ENCODE results near the gene ME3.

The ME3 gene

GRCh38 chr11:86495351-86495750, 177.1 kb downstream of the ME3 start:
- peak overlapping the region; percentile 25 for H3K27ac ChIP-seq (replicated peaks; ENCODE audit: low read length)
- H3K4ac ChIP-seq (ENCODE audit: low read length) = no peak overlapping the region
- H2AFZ ChIP-seq (ENCODE audit: low read length) = peak overlapping the region; percentile 36
- no peaks in the 10 kb centered on the region for H3K9me3 ChIP-seq (replicated peaks in 1 of 2; ENCODE audit: control insufficient read depth in 2 of 2, insufficient read depth in 1 of 2, low read depth in 1 of 2, low read length in 2 of 2)
- H3K18ac ChIP-seq (ENCODE audit: low read length) = no peak overlapping the region
- H3K36me3 ChIP-seq (replicated peaks in 1 of 2; ENCODE audit: control insufficient read depth in 2 of 2, insufficient read depth in 2 of 2, low read length in 2 of 2) = peaks cover 0 to 12% of the 10 kb centered on the region in 2 donors
- H3K14ac ChIP-seq (ENCODE audit: low read length) = no peak overlapping the region
- DNase-seq (ENCODE audit: low spot score) = no peak
- H3K9ac ChIP-seq (ENCODE audit: low read depth, low read length, poor library complexity) = no peak overlapping the region
- no peak overlapping the region for H3K23ac ChIP-seq (ENCODE audit: low read depth, low read length, poor library complexity)
- no peak overlapping the region for H2BK5ac ChIP-seq (ENCODE audit: low read length)
- H3K4me3 ChIP-seq (ENCODE audit: low read length in 2 of 2) = no peak overlapping the region
- no peaks in the 10 kb centered on the region for H3K79me1 ChIP-seq (ENCODE audit: low read depth, low read length)
- no peak overlapping the region for H2BK15ac ChIP-seq (ENCODE audit: low read length)
- H2BK12ac ChIP-seq (ENCODE audit: low read length) = no peak overlapping the region
- H3K27me3 ChIP-seq (ENCODE audit: control insufficient read depth in 3 of 3, insufficient read depth in 3 of 3, low read depth in 1 of 3, low read length in 3 of 3) = no peaks in the 10 kb centered on the region
- H2BK120ac ChIP-seq (ENCODE audit: low read depth, low read length) = no peak overlapping the region
- H2AK5ac ChIP-seq (ENCODE audit: low read depth, low read length) = no peak overlapping the region
- H3K4me1 ChIP-seq (ENCODE audit: control insufficient read depth in 2 of 2, insufficient read depth in 1 of 2, low read depth in 1 of 2, low read length in 2 of 2) = peaks cover 6 to 8% of the 10 kb centered on the region in 2 donors
- H4K8ac ChIP-seq (ENCODE audit: low read depth, low read length) = no peak overlapping the region
- no peak overlapping the region for H4K91ac ChIP-seq (ENCODE audit: low read depth, low read length, poor library complexity)
- WGBS, 2 donors (ENCODE audit: extremely low coverage in 2 of 2, insufficient read length in 2 of 2, insufficient replicate concordance in 1 of 2) = no CpG with 5 or more reads among the region's 2 CpGs
- no peak overlapping the region for H3K4me2 ChIP-seq (ENCODE audit: insufficient read depth, low read length, poor library complexity, severe bottlenecking)

GRCh38 chr11:86492370-86493010, 179.9 kb downstream of the ME3 start:
- Histone ChIP-seq H2BK5ac (ENCODE audit: low read length) (no peak overlapping the region), H3K4me3 (ENCODE audit: low read length in 2 of 2) (no peak overlapping the region), H3K9ac (ENCODE audit: low read depth, low read length, poor library complexity) (no peak overlapping the region), H4K8ac (ENCODE audit: low read depth, low read length) (no peak overlapping the region), H3K14ac (ENCODE audit: low read length) (no peak overlapping the region), H2BK15ac (ENCODE audit: low read length) (no peak overlapping the region), H3K23ac (ENCODE audit: low read depth, low read length, poor library complexity) (no peak overlapping the region), H4K91ac (ENCODE audit: low read depth, low read length, poor library complexity) (no peak overlapping the region), H2AFZ (ENCODE audit: low read length) (no peak overlapping the region), H2BK120ac (ENCODE audit: low read depth, low read length) (no peak overlapping the region), H3K4me1 (ENCODE audit: control insufficient read depth in 2 of 2, insufficient read depth in 1 of 2, low read depth in 1 of 2, low read length in 2 of 2) (peaks cover 6 to 8% of the 10 kb centered on the region in 2 donors), H3K4me2 (ENCODE audit: insufficient read depth, low read length, poor library complexity, severe bottlenecking) (no peak overlapping the region), H3K27me3 (ENCODE audit: control insufficient read depth in 3 of 3, insufficient read depth in 3 of 3, low read depth in 1 of 3, low read length in 3 of 3) (no peaks in the 10 kb centered on the region), H3K36me3 (replicated peaks in 1 of 2; ENCODE audit: control insufficient read depth in 2 of 2, insufficient read depth in 2 of 2, low read length in 2 of 2) (peaks cover 0 to 10% of the 10 kb centered on the region in 2 donors), H3K18ac (ENCODE audit: low read length) (no peak overlapping the region), H3K27ac (replicated peaks; ENCODE audit: low read length) (no peak overlapping the region), H3K4ac (ENCODE audit: low read length) (no peak overlapping the region), H2AK5ac (ENCODE audit: low read depth, low read length) (no peak overlapping the region), H3K79me1 (ENCODE audit: low read depth, low read length) (peaks cover 1% of the 10 kb centered on the region), H3K9me3 (replicated peaks in 1 of 2; ENCODE audit: control insufficient read depth in 2 of 2, insufficient read depth in 1 of 2, low read depth in 1 of 2, low read length in 2 of 2) (no peaks in the 10 kb centered on the region), H2BK12ac (ENCODE audit: low read length) (peak overlapping the region; percentile 18)
- DNase-seq (ENCODE audit: low spot score) = no peak
- WGBS, 2 donors (ENCODE audit: extremely low coverage in 2 of 2, insufficient read length in 2 of 2, insufficient replicate concordance in 1 of 2) = no CpG with 5 or more reads among the region's 4 CpGs

GRCh38 chr11:86491027-86491426, 181.4 kb downstream of the ME3 start:
- no peaks in the 10 kb centered on the region for H3K27me3 ChIP-seq (ENCODE audit: control insufficient read depth in 3 of 3, insufficient read depth in 3 of 3, low read depth in 1 of 3, low read length in 3 of 3)
- no peak for DNase-seq (ENCODE audit: low spot score)
- peaks cover 1% of the 10 kb centered on the region for H3K79me1 ChIP-seq (ENCODE audit: low read depth, low read length)
- H4K91ac ChIP-seq (ENCODE audit: low read depth, low read length, poor library complexity) = no peak overlapping the region
- no peak overlapping the region for H3K4me3 ChIP-seq (ENCODE audit: low read length in 2 of 2)
- H2AFZ ChIP-seq (ENCODE audit: low read length) = no peak overlapping the region
- H3K36me3 ChIP-seq (replicated peaks in 1 of 2; ENCODE audit: control insufficient read depth in 2 of 2, insufficient read depth in 2 of 2, low read length in 2 of 2) = peaks cover 0 to 12% of the 10 kb centered on the region in 2 donors
- no peak overlapping the region for H2BK120ac ChIP-seq (ENCODE audit: low read depth, low read length)
- no peak overlapping the region for H2BK15ac ChIP-seq (ENCODE audit: low read length)
- no peak overlapping the region for H2AK5ac ChIP-seq (ENCODE audit: low read depth, low read length)
- WGBS, 2 donors (ENCODE audit: extremely low coverage in 2 of 2, insufficient read length in 2 of 2, insufficient replicate concordance in 1 of 2) = no CpG with 5 or more reads among the region's 4 CpGs
- H3K4me1 ChIP-seq (ENCODE audit: control insufficient read depth in 2 of 2, insufficient read depth in 1 of 2, low read depth in 1 of 2, low read length in 2 of 2) = peaks cover 6 to 11% of the 10 kb centered on the region in 2 donors
- no peak overlapping the region for H2BK12ac ChIP-seq (ENCODE audit: low read length)
- no peaks in the 10 kb centered on the region for H3K9me3 ChIP-seq (replicated peaks in 1 of 2; ENCODE audit: control insufficient read depth in 2 of 2, insufficient read depth in 1 of 2, low read depth in 1 of 2, low read length in 2 of 2)
- no peak overlapping the region for H3K14ac ChIP-seq (ENCODE audit: low read length)
- no peak overlapping the region for H3K9ac ChIP-seq (ENCODE audit: low read depth, low read length, poor library complexity)
- H3K23ac ChIP-seq (ENCODE audit: low read depth, low read length, poor library complexity) = no peak overlapping the region
- no peak overlapping the region for H3K4ac ChIP-seq (ENCODE audit: low read length)
- H2BK5ac ChIP-seq (ENCODE audit: low read length) = no peak overlapping the region
- H3K18ac ChIP-seq (ENCODE audit: low read length) = no peak overlapping the region
- no peak overlapping the region for H4K8ac ChIP-seq (ENCODE audit: low read depth, low read length)
- no peak overlapping the region for H3K27ac ChIP-seq (replicated peaks; ENCODE audit: low read length)
- H3K4me2 ChIP-seq (ENCODE audit: insufficient read depth, low read length, poor library complexity, severe bottlenecking) = no peak overlapping the region

- Histone ChIP-seq H2BK120ac (ENCODE audit: low read depth, low read length) (no peak overlapping the region), H3K4me3 (ENCODE audit: low read length in 2 of 2) (no peak overlapping the region), H3K23ac (ENCODE audit: low read depth, low read length, poor library complexity) (no peak overlapping the region), H3K9me3 (replicated peaks in 1 of 2; ENCODE audit: control insufficient read depth in 2 of 2, insufficient read depth in 1 of 2, low read depth in 1 of 2, low read length in 2 of 2) (no peaks in the 10 kb centered on the region), H3K79me1 (ENCODE audit: low read depth, low read length) (peaks cover 1% of the 10 kb centered on the region), H3K18ac (ENCODE audit: low read length) (no peak overlapping the region), H3K36me3 (replicated peaks in 1 of 2; ENCODE audit: control insufficient read depth in 2 of 2, insufficient read depth in 2 of 2, low read length in 2 of 2) (peaks cover 0 to 12% of the 10 kb centered on the region in 2 donors), H3K27me3 (ENCODE audit: control insufficient read depth in 3 of 3, insufficient read depth in 3 of 3, low read depth in 1 of 3, low read length in 3 of 3) (no peaks in the 10 kb centered on the region), H3K4me2 (ENCODE audit: insufficient read depth, low read length, poor library complexity, severe bottlenecking) (no peak overlapping the region), H2BK12ac (ENCODE audit: low read length) (no peak overlapping the region), H3K14ac (ENCODE audit: low read length) (no peak overlapping the region), H2AFZ (ENCODE audit: low read length) (no peak overlapping the region), H2BK15ac (ENCODE audit: low read length) (no peak overlapping the region), H3K4me1 (ENCODE audit: control insufficient read depth in 2 of 2, insufficient read depth in 1 of 2, low read depth in 1 of 2, low read length in 2 of 2) (peaks cover 4 to 8% of the 10 kb centered on the region in 2 donors), H2BK5ac (ENCODE audit: low read length) (no peak overlapping the region), H4K8ac (ENCODE audit: low read depth, low read length) (no peak overlapping the region), H4K91ac (ENCODE audit: low read depth, low read length, poor library complexity) (no peak overlapping the region), H3K4ac (ENCODE audit: low read length) (no peak overlapping the region), H3K9ac (ENCODE audit: low read depth, low read length, poor library complexity) (no peak overlapping the region), H3K27ac (replicated peaks; ENCODE audit: low read length) (no peak overlapping the region), H2AK5ac (ENCODE audit: low read depth, low read length) (no peak overlapping the region)
- DNase-seq (ENCODE audit: low spot score) = no peak
These were observed 181.8 kb downstream of the ME3 start for GRCh38 chr11:86490582-86490981.

Measured in neuronal stem cell (in vitro differentiated cells).